ENCODE measurements around the gene SYT1. TPM values are rescaled to one million over a fixed set of nuclear protein-coding genes. Genes with fewer than 3 reads are reported as not detected.

SYT1 gene
- total RNA-seq, 1 experiment from 2014 or later: 44.9 TPM

- no peaks in the 10 kb centered on the region for H3K36me3 ChIP-seq (ENCODE audit: control insufficient read depth in 1 of 2, insufficient read depth in 2 of 2, low read length in 2 of 2)
- no peak overlapping the region for H3K9ac ChIP-seq (ENCODE audit: low read length)
- no peaks in the 10 kb centered on the region for H3K4me1 ChIP-seq (ENCODE audit: control insufficient read depth in 1 of 2, insufficient read depth in 2 of 2, low read length in 2 of 2)
- CTCF ChIA-PET: interaction anchor here (1.2 kb wide), 1 partner anchor 11 kb away, joined by 3 read pairs; no protein-coding TSS in a partner anchor
- H3K4me3 ChIP-seq (replicated peaks in 1 of 2; ENCODE audit: low read depth in 1 of 2, low read length in 2 of 2): no peak overlapping the region
- no peaks in the 10 kb centered on the region for H4K20me1 ChIP-seq (ENCODE audit: insufficient read depth)
- no peak overlapping the region for H3K27ac ChIP-seq (ENCODE audit: low read depth, low read length)
- no peaks in the 10 kb centered on the region for H3K79me2 ChIP-seq (ENCODE audit: insufficient read depth, low read length)
- H3K4me2 ChIP-seq (ENCODE audit: low read length): no peak overlapping the region
- no peaks in the 10 kb centered on the region for H3K27me3 ChIP-seq (ENCODE audit: insufficient read depth, low read length)
- TF ChIP-seq, protein P1, sequence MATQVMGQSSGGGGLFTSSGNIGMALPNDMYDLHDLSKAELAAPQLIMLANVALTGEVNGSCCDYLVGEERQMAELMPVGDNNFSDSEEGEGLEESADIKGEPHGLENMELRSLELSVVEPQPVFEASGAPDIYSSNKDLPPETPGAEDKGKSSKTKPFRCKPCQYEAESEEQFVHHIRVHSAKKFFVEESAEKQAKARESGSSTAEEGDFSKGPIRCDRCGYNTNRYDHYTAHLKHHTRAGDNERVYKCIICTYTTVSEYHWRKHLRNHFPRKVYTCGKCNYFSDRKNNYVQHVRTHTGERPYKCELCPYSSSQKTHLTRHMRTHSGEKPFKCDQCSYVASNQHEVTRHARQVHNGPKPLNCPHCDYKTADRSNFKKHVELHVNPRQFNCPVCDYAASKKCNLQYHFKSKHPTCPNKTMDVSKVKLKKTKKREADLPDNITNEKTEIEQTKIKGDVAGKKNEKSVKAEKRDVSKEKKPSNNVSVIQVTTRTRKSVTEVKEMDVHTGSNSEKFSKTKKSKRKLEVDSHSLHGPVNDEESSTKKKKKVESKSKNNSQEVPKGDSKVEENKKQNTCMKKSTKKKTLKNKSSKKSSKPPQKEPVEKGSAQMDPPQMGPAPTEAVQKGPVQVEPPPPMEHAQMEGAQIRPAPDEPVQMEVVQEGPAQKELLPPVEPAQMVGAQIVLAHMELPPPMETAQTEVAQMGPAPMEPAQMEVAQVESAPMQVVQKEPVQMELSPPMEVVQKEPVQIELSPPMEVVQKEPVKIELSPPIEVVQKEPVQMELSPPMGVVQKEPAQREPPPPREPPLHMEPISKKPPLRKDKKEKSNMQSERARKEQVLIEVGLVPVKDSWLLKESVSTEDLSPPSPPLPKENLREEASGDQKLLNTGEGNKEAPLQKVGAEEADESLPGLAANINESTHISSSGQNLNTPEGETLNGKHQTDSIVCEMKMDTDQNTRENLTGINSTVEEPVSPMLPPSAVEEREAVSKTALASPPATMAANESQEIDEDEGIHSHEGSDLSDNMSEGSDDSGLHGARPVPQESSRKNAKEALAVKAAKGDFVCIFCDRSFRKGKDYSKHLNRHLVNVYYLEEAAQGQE (IDR thresholded peaks at IDR 0.05; ENCODE audit: low read depth): no peak
- TF ChIP-seq CBX3 (IDR thresholded peaks at IDR 0.05; ENCODE audit: low read depth) (no peak), POLR2AphosphoS5 (IDR thresholded peaks at IDR 0.05; ENCODE audit: low read depth, low read length) (no peak), TCF7L2 (IDR thresholded peaks at IDR 0.05; ENCODE audit: borderline replicate concordance, extremely low read depth, insufficient read depth, insufficient read length) (no peak), EZH2 (IDR thresholded peaks at IDR 0.05) (no peak), ELF1 (IDR thresholded peaks at IDR 0.05; ENCODE audit: borderline replicate concordance, low read depth) (no peak), CEBPB (IDR thresholded peaks at IDR 0.05; ENCODE audit: low read depth) (no peak), ZFX (IDR thresholded peaks at IDR 0.05) (no peak), SP1 (IDR thresholded peaks at IDR 0.05; ENCODE audit: low read depth) (no peak), YY1 (IDR thresholded peaks at IDR 0.05; ENCODE audit: extremely low read depth, insufficient replicate concordance, low read depth, low read length) (no peak), EZH2phosphoT487 (IDR thresholded peaks at IDR 0.05; ENCODE audit: borderline replicate concordance) (no peak), POLR2A (IDR thresholded peaks at IDR 0.05; ENCODE audit: borderline replicate concordance, extremely low read depth, insufficient read depth, insufficient read length) (no peak), JUND (IDR thresholded peaks at IDR 0.05) (no peak), SRF (IDR thresholded peaks at IDR 0.05; ENCODE audit: low read depth) (no peak), RAD21 (IDR thresholded peaks at IDR 0.05; ENCODE audit: low read depth) (no peak), MAX (IDR thresholded peaks at IDR 0.05) (no peak)
- TF ChIP-seq, protein P2, sequence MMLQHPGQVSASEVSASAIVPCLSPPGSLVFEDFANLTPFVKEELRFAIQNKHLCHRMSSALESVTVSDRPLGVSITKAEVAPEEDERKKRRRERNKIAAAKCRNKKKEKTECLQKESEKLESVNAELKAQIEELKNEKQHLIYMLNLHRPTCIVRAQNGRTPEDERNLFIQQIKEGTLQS (IDR thresholded peaks at IDR 0.05): no peak
- TF ChIP-seq, protein P3, sequence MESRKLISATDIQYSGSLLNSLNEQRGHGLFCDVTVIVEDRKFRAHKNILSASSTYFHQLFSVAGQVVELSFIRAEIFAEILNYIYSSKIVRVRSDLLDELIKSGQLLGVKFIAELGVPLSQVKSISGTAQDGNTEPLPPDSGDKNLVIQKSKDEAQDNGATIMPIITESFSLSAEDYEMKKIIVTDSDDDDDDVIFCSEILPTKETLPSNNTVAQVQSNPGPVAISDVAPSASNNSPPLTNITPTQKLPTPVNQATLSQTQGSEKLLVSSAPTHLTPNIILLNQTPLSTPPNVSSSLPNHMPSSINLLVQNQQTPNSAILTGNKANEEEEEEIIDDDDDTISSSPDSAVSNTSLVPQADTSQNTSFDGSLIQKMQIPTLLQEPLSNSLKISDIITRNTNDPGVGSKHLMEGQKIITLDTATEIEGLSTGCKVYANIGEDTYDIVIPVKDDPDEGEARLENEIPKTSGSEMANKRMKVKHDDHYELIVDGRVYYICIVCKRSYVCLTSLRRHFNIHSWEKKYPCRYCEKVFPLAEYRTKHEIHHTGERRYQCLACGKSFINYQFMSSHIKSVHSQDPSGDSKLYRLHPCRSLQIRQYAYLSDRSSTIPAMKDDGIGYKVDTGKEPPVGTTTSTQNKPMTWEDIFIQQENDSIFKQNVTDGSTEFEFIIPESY (IDR thresholded peaks at IDR 0.05; ENCODE audit: extremely low read depth, insufficient replicate concordance, low read length): no peak
- no peaks in the 10 kb centered on the region for H3K9me3 ChIP-seq (ENCODE audit: control insufficient read depth in 1 of 2, insufficient read depth in 1 of 2, low read depth in 1 of 2, low read length in 2 of 2)
- BruUV-seq (replicated peaks): no TSS peak
- no peak overlapping the region for H2AFZ ChIP-seq (ENCODE audit: low read depth, low read length, poor library complexity, severe bottlenecking)
- POLR2A ChIA-PET: no interaction called here
- intact Hi-C loops (cut with micrococcal nuclease): no loop called here
- ATAC-seq (no peak), DNase-seq (ENCODE audit: low read depth, low spot score) (no peak)
- H3K9me2 ChIP-seq (ENCODE audit: insufficient read depth): no peaks in the 10 kb centered on the region
- RAD21 ChIA-PET (ENCODE audit: low non-redundant PET in 1 of 2, low total read pairs in 2 of 2, uncharacterized antibody in 2 of 2, unreplicated experiment in 2 of 2): no interaction called here
Measured at GRCh38 chr12:79333144-79333543, 468.6 kb downstream of the SYT1 start.

Measured in HCT116 (cell line).